Caco-2 (cell line): ENCODE measurements around the gene TK2. TPM values are rescaled to one million over a fixed set of nuclear protein-coding genes. Genes with fewer than 3 reads are reported as not detected.

ENCODE experiments used
- BruUV-seq: library from RNA; stranded (reverse); fragments of 400-500 nt; replicated peaks from 2 replicates; lab custom pipeline; 2021; lab: Mats Ljungman, UMichigan
- CTCF ChIA-PET: fragments of 300-600 bp; sonication (Branson Sonifier 250); formaldehyde crosslinking; loops from one replicate; lab custom pipeline; 2022; ENCODE audit warnings: antibody characterized with exemption; lab: Charles Lee
- POLR2A ChIA-PET: fragments of 300-600 bp; sonication (Branson Sonifier 250); formaldehyde crosslinking; loops from one replicate; lab custom pipeline; 2022; ENCODE audit warnings: antibody characterized with exemption; lab: Charles Lee
- DNase-seq, 2 experiments: peaks; one replicate each; pipeline versions ENCODE4 v3.0.0 to v3.0.0-alpha.2; 2020 to 2022
- H3K27me3 ChIP-seq: replicated peaks from 2 replicates; pipeline ENCODE4 v1.6.0; 2011; ENCODE audit warnings: low read length; ENCODE audit not compliant: control insufficient read depth, insufficient read depth
- H3K36me3 ChIP-seq: 2 replicates; pipeline ENCODE4 v1.5.1; 2011; ENCODE audit warnings: low read length; ENCODE audit not compliant: control insufficient read depth, insufficient read depth
- H3K4me1 ChIP-seq: fragments of 250-450 bp; sonication (Bioruptor Pico); 2 replicates; pipeline ENCODE4 v1.5.1; 2020; ENCODE audit warnings: mild to moderate bottlenecking
- H3K4me3 ChIP-seq: 2 replicates; pipeline ENCODE4 v1.5.1; 2011; ENCODE audit warnings: low read depth, mild to moderate bottlenecking, control low read depth, low read length
- H3K9me3 ChIP-seq: fragments of 250-450 bp; sonication (Bioruptor Pico); 2 replicates; pipeline ENCODE4 v1.5.1; 2020; ENCODE audit warnings: mild to moderate bottlenecking, moderate library complexity
- H3K27ac Mint-ChIP-seq: one replicate; pipeline ENCODE4 v1.8.0; 2022; ENCODE audit warnings: mixed read lengths; ENCODE audit not compliant: unreplicated experiment
- H3K27me3 Mint-ChIP-seq: one replicate; pipeline ENCODE4 v1.8.0; 2022; ENCODE audit warnings: mixed read lengths; ENCODE audit not compliant: insufficient read depth, unreplicated experiment
- H3K36me3 Mint-ChIP-seq: one replicate; pipeline ENCODE4 v1.8.0; 2022; ENCODE audit warnings: mild to moderate bottlenecking, mixed read lengths; ENCODE audit not compliant: insufficient read depth, unreplicated experiment
- H3K4me1 Mint-ChIP-seq: one replicate; pipeline ENCODE4 v1.8.0; 2022; ENCODE audit warnings: low read depth, mixed read lengths; ENCODE audit not compliant: unreplicated experiment
- H3K4me3 Mint-ChIP-seq: one replicate; pipeline ENCODE4 v1.8.0; 2022; ENCODE audit warnings: mild to moderate bottlenecking, moderate library complexity, mixed read lengths; ENCODE audit not compliant: unreplicated experiment
- H3K9me3 Mint-ChIP-seq: one replicate; pipeline ENCODE4 v1.8.0; 2022; ENCODE audit warnings: mixed read lengths; ENCODE audit not compliant: unreplicated experiment
- intact Hi-C: fragments of 100-400 bp; cut with micrococcal nuclease; formaldehyde crosslinking; loops from one replicate; pipeline ENCODE4 v1.10.0; 2022; ENCODE audit not compliant: unreplicated experiment
- total RNA-seq: library from RNA; stranded (reverse); gene quantifications from 2 replicates; pipeline ENCODE4 v1.2.3, GENCODE V29; 2022
- TF ChIP-seq, protein P1 (sequence below), 2 experiments: fragments of 200-600 bp in 1 of 2; IDR thresholded peaks; 1 replicate in 1 of 2; 2 replicates in 1 of 2; pipeline versions ENCODE4 v1.5.1 to v1.8.0; 2011 to 2022; ENCODE audit warnings: antibody characterized with exemption in 1 of 2, control low read depth in 1 of 2, inconsistent platforms in 1 of 2, low read depth in 1 of 2, low read length in 1 of 2, mild to moderate bottlenecking in 1 of 2, moderate library complexity in 1 of 2; ENCODE audit not compliant: insufficient read depth in 1 of 2, severe bottlenecking in 1 of 2, unreplicated experiment in 1 of 2

Gene TK2
- total RNA-seq, 1 experiment from 2014 or later, result 18.2 TPM

DNA sequence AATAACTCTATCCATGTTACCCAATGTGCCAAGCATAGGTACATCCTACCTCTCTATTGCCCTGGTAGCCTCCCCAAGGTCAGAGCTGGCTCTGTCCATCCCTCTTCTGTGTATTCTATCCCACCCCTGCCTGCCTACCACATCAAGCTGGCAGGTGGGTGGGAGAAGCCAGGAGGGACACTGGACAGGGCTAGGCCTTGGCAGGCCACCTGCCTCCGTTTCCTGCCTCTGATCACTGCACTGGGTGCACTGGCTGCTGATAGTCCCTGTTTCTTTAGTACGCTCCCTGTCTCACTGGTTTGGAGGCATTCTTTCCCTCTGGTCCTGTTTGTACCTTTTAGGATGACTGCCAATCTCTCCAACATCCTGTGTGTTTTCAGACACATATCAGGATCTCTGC lies 12.7 kb downstream of the TK2 start:
- Mint-ChIP-seq H3K9me3 (no peaks in the 10 kb centered on the region), H3K4me3 (no peak overlapping the region), H3K36me3 (no peaks in the 10 kb centered on the region), H3K4me1 (peaks cover 6% of the 10 kb centered on the region), H3K27me3 (no peaks in the 10 kb centered on the region), H3K27ac (no peak overlapping the region)
- intact Hi-C loops, result no loop called here
- H3K27me3 ChIP-seq, result no peaks in the 10 kb centered on the region
- no peak for DNase-seq
- no peaks in the 10 kb centered on the region for H3K9me3 ChIP-seq
- TF ChIP-seq, protein P1, sequence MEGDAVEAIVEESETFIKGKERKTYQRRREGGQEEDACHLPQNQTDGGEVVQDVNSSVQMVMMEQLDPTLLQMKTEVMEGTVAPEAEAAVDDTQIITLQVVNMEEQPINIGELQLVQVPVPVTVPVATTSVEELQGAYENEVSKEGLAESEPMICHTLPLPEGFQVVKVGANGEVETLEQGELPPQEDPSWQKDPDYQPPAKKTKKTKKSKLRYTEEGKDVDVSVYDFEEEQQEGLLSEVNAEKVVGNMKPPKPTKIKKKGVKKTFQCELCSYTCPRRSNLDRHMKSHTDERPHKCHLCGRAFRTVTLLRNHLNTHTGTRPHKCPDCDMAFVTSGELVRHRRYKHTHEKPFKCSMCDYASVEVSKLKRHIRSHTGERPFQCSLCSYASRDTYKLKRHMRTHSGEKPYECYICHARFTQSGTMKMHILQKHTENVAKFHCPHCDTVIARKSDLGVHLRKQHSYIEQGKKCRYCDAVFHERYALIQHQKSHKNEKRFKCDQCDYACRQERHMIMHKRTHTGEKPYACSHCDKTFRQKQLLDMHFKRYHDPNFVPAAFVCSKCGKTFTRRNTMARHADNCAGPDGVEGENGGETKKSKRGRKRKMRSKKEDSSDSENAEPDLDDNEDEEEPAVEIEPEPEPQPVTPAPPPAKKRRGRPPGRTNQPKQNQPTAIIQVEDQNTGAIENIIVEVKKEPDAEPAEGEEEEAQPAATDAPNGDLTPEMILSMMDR (IDR thresholded peaks at IDR 0.05; ENCODE audit: insufficient read depth in 1 of 2, low read depth in 1 of 2, low read length in 1 of 2, severe bottlenecking in 1 of 2, unreplicated experiment in 1 of 2), result no peak
- ChIA-PET POLR2A (no interaction called here), CTCF (no interaction called here)
- H3K36me3 ChIP-seq, result no peaks in the 10 kb centered on the region
- no TSS peak for BruUV-seq
- no peak overlapping the region for H3K4me3 ChIP-seq
- H3K4me1 ChIP-seq, result peaks cover 5% of the 10 kb centered on the region

DNA sequence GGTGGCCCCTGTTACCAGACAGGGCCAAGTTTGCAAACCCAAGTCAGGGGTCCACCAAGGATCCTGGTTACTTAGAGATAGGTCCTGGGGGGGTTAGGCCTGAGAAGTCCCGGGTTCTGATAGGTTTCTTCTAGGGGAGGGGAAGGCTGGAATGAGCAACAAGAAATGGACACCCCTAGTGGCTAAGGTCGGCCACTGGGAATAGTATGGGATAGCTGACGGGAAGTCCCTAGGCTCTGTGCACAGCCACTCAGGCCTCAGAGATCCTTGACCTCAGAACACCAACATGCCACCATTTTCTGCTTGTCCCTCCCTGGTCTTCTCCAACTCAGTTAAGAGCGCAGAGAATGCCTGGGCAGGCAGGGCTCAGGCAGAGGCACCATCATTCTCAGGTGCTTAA lies 13.4 kb downstream of the TK2 start:
- H3K27ac Mint-ChIP-seq, result no peak overlapping the region
- no peaks in the 10 kb centered on the region for H3K27me3 Mint-ChIP-seq
- ChIA-PET CTCF (interaction anchor here (0.7 kb wide), 1 partner anchor 16 kb away, joined by 3 read pairs; the partner anchor contains the start of gene CKLF), POLR2A (no interaction called here)
- Histone ChIP-seq H3K4me1 (peaks cover 5% of the 10 kb centered on the region), H3K9me3 (no peaks in the 10 kb centered on the region), H3K27me3 (no peaks in the 10 kb centered on the region), H3K4me3 (no peak overlapping the region), H3K36me3 (no peaks in the 10 kb centered on the region)
- no TSS peak for BruUV-seq
- no peak overlapping the region for H3K4me3 Mint-ChIP-seq
- intact Hi-C loops, result no loop called here
- H3K9me3 Mint-ChIP-seq, result no peaks in the 10 kb centered on the region
- no peak for DNase-seq
- no peaks in the 10 kb centered on the region for H3K36me3 Mint-ChIP-seq
- H3K4me1 Mint-ChIP-seq, result peaks cover 6% of the 10 kb centered on the region
- TF ChIP-seq, protein P1 (IDR thresholded peaks at IDR 0.05; ENCODE audit: insufficient read depth in 1 of 2, low read depth in 1 of 2, low read length in 1 of 2, severe bottlenecking in 1 of 2, unreplicated experiment in 1 of 2), result no peak

DNA sequence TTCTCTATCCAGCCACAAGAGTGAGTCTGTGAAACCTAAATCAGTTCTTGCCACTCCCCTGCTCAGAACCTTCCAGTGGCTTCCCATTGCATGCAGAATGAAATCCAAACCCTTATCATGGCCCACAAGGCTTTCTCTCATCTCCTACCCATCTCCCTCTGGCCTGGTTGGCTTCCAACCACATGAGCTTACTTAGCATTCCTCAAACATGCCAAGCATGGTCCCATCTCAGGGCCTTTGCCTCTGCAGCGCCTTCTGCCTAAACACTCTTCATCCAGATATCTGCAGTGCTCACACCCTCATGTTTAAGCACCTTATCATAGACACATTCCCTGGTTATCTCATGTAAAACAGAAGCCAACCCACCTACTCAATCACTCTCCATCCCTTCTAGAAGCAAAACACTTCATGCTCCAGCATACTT lies 15.5 kb downstream of the TK2 start:
- intact Hi-C loops, result no loop called here
- Mint-ChIP-seq H3K4me3 (no peak overlapping the region), H3K27ac (no peak overlapping the region)

More for the DNA sequence above, 15.5 kb downstream of the TK2 start:
- ChIA-PET CTCF (no interaction called here), POLR2A (no interaction called here)
- Histone ChIP-seq H3K27me3 (no peaks in the 10 kb centered on the region), H3K9me3 (no peaks in the 10 kb centered on the region), H3K4me1 (peaks cover 5% of the 10 kb centered on the region), H3K4me3 (no peak overlapping the region), H3K36me3 (no peaks in the 10 kb centered on the region; the same call in 1 of the 2 replicates)
- Mint-ChIP-seq H3K4me1 (peaks cover 6% of the 10 kb centered on the region), H3K36me3 (no peaks in the 10 kb centered on the region), H3K27me3 (no peaks in the 10 kb centered on the region), H3K9me3 (no peaks in the 10 kb centered on the region)
- peak; percentile 36 to 63 for DNase-seq
- TF ChIP-seq, protein P1 (IDR thresholded peaks at IDR 0.05; ENCODE audit: insufficient read depth in 1 of 2, low read depth in 1 of 2, low read length in 1 of 2, severe bottlenecking in 1 of 2, unreplicated experiment in 1 of 2), result no peak
- BruUV-seq, result no TSS peak
